HG02588 (cell line): ENCODE results near the gene ITGAE.

ENCODE experiments used
- ATAC-seq: cut with Tn5 transposase; IDR thresholded peaks from one replicate; pipeline ENCODE4 v1.9.1; 2021; ENCODE audit warnings: mild to moderate bottlenecking, moderate library complexity; ENCODE audit not compliant: unreplicated experiment

Gene ITGAE

GRCh38 chr17:3695723-3696411 lies 105.1 kb downstream of the ITGAE start, which contains the start of gene P2RX5:
Gene P2RX5 (minus strand): TSS chr17:3696155. CDS start chr17:3696005, 150 bp downstream.
- no peak for ATAC-seq

GRCh38 chr17:3695129-3695722 lies 105.8 kb downstream of the ITGAE start:
- no peak for ATAC-seq

GRCh38 chr17:3693829-3694231 lies 107.2 kb downstream of the ITGAE start:
- ATAC-seq, result peak; percentile 55

- ATAC-seq, result no peak
Observed at GRCh38 chr17:3693141-3693540, 107.8 kb downstream of the ITGAE start.

- ATAC-seq, result no peak
Observed at GRCh38 chr17:3692346-3692745, 108.6 kb downstream of the ITGAE start.

GRCh38 chr17:3691617-3692067 lies 109.3 kb downstream of the ITGAE start:
- no peak for ATAC-seq

GRCh38 chr17:3690094-3690715 lies 110.8 kb downstream of the ITGAE start:
- no peak for ATAC-seq

GRCh38 chr17:3689262-3690093 lies 111.5 kb downstream of the ITGAE start:
- no peak for ATAC-seq

GRCh38 chr17:3688852-3689261 lies 112.1 kb downstream of the ITGAE start:
- ATAC-seq, result no peak

- no peak for ATAC-seq
Observed at GRCh38 chr17:3688027-3688553, 112.9 kb downstream of the ITGAE start.

GRCh38 chr17:3685174-3685573 lies 115.8 kb downstream of the ITGAE start:
- no peak for ATAC-seq

- no peak for ATAC-seq
Observed at GRCh38 chr17:3683054-3683511, 117.9 kb downstream of the ITGAE start.

- ATAC-seq, result no peak
Observed at GRCh38 chr17:3682033-3682432, 119.0 kb downstream of the ITGAE start.

- ATAC-seq, result no peak
Observed at GRCh38 chr17:3681565-3681964, 119.4 kb downstream of the ITGAE start.

GRCh38 chr17:3681057-3681456 lies 119.9 kb downstream of the ITGAE start:
- ATAC-seq, result no peak

- no peak for ATAC-seq
Observed at GRCh38 chr17:3679531-3680126, 121.4 kb downstream of the ITGAE start.

- ATAC-seq, result no peak
Observed at GRCh38 chr17:3678821-3679530, 122.0 kb downstream of the ITGAE start.

- no peak for ATAC-seq
Observed at GRCh38 chr17:3678095-3678820, 122.7 kb downstream of the ITGAE start.

- no peak for ATAC-seq
Observed at GRCh38 chr17:3675886-3676285, 125.1 kb downstream of the ITGAE start.
